HG03432 (cell line): Measurements from ENCODE around the gene MRPL36.
"Not testable (repeated sequence)": the region's sequence is repeated elsewhere in the genome, so short reads cannot be mapped to it uniquely, and the experiment has no call there.

Experiments used
- ATAC-seq: cut with Tn5 transposase; IDR thresholded peaks from one replicate; pipeline ENCODE4 v1.9.1; 2021; ENCODE audit warnings: mild to moderate bottlenecking, moderate library complexity; ENCODE audit not compliant: unreplicated experiment

Gene MRPL36

DNA sequence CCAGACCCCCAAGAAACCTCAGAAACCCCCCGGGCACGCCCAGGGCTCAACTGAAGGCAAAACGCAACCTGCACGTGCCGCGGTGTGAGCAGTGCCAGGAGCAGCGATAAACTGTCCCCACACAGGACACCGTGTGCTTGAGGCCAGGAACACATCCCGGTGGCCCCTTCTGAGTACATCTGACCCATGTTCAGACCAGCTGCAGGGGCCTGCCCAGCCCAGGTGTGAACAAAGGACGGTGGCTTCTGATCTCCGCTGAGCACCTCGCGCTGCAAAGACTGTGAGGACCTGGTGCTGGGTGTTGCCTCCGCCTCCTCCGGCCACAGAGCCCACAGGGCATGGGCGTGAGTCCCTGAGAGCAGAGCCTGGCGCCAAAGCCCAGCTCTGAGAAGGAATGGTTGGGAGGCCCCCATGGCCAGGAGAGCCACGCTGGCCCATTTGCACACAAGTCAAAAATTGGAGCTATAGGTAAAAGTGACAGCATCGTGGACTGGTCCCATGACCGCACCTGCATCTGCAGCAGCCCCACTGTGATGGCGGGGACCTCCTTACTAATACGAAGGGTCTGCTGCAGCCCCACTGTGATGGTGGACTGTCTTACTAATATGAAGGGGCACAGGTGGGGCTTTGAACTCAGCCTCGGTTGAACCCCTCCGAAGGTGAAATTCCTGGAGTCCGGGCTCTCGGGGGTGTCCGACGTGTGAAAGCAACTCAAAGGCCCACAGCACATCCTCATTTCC is 33.0 kb upstream of the MRPL36 start:
- ATAC-seq: no peak

DNA sequence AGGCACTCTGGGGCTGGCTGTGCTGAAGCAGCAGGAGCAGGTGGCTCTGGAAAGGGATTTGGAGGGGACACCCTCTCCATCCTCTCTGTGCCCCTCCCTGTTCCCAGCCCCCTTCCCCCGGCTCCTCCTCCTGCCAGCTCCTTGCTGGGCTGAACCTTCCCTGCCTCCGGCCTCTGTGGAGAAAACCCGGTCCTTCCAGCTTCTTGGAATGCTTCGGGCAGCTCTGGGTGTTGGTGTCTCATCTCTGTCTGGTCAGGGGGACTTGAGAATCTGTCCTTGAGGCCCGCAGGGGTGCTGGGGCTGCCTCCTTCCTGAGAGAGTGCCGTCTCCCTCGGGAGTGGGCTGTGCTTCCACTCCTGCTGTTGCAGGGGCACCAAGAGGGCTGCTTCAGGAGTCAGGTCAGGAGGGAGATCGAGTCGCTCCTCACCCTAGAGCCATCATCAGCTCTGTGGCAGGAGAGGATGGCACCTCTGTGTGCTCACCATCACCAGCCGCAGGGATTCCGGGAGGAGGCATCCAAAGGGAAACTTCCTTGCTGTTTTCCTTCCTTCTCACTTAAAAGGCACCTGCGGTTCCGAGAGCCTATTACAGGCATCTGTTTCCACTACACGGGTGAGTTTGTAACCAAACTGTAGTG is 32.2 kb upstream of the MRPL36 start:
- ATAC-seq: no peak

DNA sequence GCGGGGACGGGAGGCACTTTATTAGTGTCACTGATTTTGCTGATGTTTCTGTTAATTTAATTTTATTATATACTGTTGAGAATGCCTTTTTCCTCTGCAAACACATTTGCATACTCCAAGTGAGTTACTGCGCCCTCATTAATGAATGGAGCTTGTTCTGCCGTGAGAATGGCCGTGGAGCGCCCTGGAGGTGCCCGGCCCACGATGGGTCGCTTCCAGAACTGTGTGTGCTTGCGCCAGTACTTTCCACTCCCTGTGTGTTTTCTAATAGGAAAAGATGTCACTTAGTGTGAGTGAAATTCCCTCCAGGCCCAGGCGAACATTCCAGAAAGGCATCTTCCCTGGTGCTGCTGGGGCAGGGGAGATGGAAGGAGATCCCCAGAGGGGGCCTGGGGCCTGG is 31.6 kb upstream of the MRPL36 start:
- no peak for ATAC-seq

DNA sequence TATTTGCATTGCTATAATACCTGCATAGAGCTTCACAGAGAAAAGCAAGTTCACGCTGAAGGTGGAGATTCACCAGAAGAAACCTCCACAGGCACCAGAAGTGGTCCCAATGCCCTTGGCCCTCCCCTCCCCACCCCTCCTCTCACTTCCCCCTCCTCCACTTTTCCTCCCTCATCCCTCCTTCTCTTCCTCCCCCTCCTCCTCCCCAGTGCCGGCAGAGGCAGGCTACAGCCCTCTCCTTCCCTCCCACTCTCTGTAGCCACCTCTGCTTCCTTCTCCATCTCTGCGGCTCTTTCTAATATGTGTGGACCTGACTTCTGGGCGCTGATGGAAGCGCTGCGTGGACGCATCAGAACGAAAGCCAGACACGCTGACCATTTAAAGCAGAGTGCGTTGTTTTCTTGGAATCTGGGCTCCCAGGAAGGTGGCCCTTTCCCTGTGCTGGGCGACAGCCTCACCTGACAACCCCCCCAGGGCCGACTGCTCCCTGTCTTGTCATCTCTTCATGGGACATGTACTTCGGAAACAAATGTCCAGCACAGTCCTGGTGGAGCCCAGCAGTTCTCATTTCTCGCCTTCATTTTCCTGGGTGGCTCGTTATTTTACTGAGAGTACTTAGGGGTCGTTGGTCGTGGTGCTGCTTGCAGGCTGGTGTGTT is 31.1 kb upstream of the MRPL36 start:
- ATAC-seq: no peak

GRCh38 chr5:1827886-1828397 is 28.3 kb upstream of the MRPL36 start:
- peak; percentile 55 for ATAC-seq

DNA sequence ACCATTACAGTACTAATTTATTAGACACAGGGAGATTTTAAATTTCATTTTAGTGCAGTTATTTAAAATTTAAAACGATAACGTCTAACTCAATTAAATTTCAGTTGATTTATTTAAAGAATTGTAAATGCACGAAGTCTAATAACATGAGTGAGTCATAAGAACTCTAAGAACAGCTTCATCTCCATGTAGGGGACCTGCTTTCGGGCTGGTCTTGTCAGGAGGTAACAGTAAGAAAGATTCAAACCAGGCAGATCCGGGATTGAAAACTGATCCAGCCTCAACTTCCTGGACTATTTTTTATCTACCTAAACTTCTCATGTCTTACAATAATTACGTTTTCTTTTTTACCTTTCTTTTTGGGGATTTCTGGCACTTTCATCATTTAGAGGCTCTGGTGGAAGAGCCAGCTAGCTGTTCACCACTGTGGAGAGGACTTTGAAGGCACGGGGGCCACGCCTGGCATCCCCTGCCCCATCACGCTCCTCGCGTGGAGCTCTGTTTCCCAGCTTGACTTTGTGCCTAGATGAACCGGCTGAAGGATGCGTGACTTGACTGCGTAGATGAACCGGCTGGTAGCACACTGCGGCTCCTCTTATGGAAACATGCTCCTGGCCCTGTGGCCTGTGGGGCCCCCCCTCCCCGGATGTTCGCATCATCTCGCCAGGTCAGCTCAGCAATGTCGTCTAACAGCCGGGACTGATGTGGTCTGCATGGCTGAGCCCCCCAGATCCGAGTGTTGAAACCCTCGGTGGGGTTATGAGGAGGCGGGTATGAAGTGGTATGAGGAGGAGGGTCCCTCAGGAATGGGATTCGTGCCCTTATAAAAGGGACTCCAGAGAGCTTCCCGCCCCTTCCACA is 27.6 kb upstream of the MRPL36 start:
- ATAC-seq: peak; percentile 12

GRCh38 chr5:1826235-1826980 is 26.8 kb upstream of the MRPL36 start:
- no peak for ATAC-seq

DNA sequence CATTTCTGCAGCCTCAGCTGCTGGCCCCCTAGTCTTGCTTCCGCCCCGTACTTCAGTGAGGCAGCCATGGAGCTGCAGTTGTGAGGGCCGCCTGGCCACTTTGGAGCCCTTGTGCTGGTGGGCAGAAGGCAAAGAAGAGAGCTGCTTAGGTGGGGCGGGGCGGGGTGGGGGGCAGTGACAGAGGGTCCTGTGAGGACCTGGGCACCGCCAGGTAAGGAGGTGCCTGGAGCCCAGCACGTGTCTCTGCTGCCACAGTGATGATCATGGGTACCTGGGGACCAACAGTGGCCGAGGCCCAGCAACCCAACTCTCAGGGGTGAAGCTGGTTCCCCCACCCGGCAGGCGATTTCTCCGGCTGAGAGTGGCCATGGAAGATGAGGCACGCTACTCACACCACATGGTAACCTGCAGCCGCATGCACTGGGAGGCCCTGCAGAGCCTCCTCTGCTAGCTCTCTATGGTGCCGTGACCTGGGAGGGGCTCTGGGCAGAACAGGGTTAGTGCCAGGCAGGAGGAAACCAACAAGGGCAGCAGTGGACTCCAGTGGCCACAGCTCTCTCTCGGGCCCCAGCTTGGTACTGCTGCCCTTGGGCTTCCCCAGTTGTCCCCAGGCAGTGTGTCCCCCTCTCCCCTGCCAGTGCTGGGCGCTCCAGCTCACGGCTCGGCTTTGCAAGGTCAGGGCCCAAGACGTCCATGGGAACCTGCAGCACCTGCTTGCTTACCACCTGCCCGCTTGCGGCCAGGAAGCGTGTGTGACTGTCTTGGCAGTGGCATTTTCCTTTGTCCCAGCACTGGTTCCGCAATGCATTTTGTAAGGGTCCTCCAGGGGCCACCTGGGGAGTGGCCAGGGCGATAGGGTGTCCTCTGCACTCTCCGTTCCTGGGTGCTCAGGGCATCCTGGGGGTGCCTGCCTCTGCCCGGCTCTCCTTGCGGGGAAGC is 25.5 kb upstream of the MRPL36 start:
- ATAC-seq: no peak

DNA sequence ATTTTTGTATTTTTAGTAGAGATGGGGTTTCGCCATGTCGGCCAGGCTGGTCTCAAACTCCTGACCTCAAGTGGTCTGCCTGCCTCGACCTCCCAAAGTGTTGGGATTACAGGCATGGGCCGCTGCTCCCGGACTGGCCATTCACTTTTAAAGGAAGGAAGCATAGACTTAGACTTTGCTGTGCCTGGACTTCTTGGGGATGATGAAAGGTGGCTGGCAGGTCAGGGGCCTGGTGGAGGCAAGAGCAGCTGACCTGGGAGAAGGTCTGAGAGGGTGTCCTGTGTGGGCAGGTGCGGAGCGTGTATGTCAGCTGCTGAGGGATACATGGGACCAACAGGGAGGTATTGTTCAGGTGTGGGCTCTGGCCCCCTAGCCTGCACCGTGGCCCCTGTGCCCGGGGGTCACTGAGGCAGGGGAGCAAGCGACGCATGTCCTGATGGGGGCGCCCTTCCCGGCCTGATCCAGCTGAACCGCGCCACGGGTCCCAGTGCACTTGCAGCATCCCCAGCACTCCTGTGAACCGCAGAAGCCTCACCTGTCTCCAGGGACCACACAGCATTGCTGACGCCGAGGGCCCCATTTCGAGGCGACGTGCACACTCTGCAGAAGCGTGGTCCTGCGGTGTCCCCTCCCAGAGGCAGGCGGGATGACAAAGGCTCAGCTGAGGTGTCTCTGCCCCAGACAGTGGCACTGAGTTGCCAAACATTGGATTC is 24.6 kb upstream of the MRPL36 start:
- no peak for ATAC-seq

GRCh38 chr5:1823381-1824034 is 23.9 kb upstream of the MRPL36 start:
- no peak for ATAC-seq

DNA sequence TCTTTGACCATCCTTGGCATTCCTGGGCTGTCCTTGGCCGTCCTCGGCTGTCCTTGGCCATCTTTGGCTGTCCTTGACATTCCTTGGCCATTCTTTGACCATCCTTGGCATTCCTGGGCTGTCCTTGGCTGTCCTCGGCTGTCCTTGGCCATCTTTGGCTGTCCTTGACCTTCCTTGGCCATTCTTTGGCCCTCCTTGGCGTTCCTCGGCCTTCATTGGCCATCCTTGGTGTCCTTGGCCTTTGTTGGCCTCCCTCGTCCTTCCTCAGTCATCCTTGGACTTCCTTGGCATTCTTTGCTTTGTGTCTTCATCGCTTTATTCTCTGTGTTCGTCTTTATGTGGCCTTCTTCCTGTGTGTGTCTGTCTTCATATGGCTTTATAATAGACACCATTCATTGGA is 22.2 kb upstream of the MRPL36 start:
- ATAC-seq: no peak

GRCh38 chr5:1820926-1821325 is 21.3 kb upstream of the MRPL36 start:
- ATAC-seq: no peak

DNA sequence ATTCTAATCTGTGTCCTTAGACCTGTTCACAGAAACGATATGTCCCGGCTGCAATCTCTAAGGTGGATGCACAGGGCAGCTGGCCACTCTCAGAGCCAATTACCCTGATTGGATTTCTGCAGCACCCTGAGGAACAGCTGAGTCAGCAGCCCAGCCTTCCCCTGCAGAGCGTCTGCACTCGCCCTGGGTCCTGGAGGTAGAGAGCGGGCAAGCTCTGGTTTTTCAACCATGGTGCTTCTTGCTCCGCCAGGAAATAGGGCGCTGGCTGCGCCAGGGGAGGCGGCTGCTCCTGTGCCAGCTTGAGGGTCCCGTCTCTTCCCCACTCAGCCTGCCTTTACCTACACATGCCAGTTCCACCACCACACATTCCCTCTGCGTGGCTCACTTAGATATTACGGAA is 20.7 kb upstream of the MRPL36 start:
- no peak for ATAC-seq

GRCh38 chr5:1819458-1819857 is 19.8 kb upstream of the MRPL36 start:
- no peak for ATAC-seq

DNA sequence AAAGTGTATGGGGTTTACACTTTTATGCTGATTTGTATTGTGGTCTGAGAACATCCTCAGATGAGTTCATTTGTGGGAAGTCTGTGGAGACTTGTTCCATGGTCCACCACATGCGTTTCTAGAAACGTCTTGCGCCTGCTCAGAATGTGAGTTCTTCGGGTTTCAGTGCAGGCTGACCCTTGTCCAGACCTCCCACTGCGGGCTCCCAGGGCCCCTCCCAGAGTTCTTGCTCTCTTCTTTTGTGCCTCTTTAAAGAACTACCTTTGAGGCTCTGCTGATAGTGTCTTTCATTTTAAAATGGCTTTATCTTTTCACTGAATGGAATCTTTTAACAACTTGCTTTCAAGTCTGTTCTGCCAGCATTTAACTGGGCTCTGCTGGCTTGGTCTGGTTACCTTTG is 19.1 kb upstream of the MRPL36 start:
- ATAC-seq: no peak

GRCh38 chr5:1817261-1818043 is 17.8 kb upstream of the MRPL36 start:
- ATAC-seq: no peak

DNA sequence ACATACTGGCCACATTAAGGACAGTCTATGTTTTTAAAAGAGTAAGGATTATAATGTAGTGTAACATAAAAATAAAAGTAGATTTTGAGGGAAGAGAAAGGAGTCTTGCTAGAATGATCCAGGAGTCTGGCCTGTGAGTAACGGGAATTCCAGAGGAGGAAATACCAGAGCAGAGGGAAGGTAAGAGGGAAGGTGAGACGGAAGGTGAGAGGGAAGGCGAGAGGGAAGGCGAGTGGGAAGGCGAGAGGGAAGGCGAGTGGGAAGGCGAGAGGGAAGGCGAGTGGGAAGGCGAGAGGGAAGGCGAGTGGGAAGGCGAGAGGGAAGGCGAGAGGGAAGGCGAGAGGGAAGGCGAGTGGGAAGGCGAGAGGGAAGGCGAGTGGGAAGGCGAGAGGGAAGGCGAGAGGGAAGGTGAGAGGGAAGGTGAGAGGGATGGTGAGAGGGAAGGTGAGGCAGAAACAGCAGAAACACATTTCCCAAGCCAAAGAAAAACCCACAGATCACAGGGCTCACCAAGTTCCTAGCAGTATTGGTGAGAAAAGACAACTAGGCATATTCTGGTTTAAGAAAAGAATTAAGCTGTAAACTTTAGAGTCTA is 17.0 kb upstream of the MRPL36 start:
- ATAC-seq: not testable (repeated sequence)
